HG02610 (cell line): ENCODE measurements around the gene GPX4.

Experiments used
- ATAC-seq: cut with Tn5 transposase; IDR thresholded peaks from one replicate; pipeline ENCODE4 v1.9.1; 2021; ENCODE audit warnings: mild to moderate bottlenecking, moderate library complexity; ENCODE audit not compliant: unreplicated experiment

GPX4 gene

GRCh38 chr19:1084024-1084868 lies 19.5 kb upstream of the GPX4 start:
- ATAC-seq = no peak

- ATAC-seq = no peak
Observed at GRCh38 chr19:1085053-1085658, 18.6 kb upstream of the GPX4 start.

GRCh38 chr19:1085676-1086442 lies 17.9 kb upstream of the GPX4 start:
- ATAC-seq = no peak

- no peak for ATAC-seq
Observed at GRCh38 chr19:1086613-1087012, 17.2 kb upstream of the GPX4 start.

GRCh38 chr19:1087813-1088415 lies 15.9 kb upstream of the GPX4 start:
- ATAC-seq = no peak

GRCh38 chr19:1088416-1089010 lies 15.3 kb upstream of the GPX4 start:
- ATAC-seq = no peak

GRCh38 chr19:1089126-1089771 lies 14.5 kb upstream of the GPX4 start:
- no peak for ATAC-seq

GRCh38 chr19:1089891-1090290 lies 13.9 kb upstream of the GPX4 start:
- ATAC-seq = no peak

- ATAC-seq = no peak
Observed at GRCh38 chr19:1090731-1091543, 12.9 kb upstream of the GPX4 start.

GRCh38 chr19:1091544-1092175 lies 12.1 kb upstream of the GPX4 start:
- ATAC-seq = no peak

GRCh38 chr19:1093330-1093729 lies 10.5 kb upstream of the GPX4 start:
- ATAC-seq = no peak

- no peak for ATAC-seq
Observed at GRCh38 chr19:1093811-1094553, 9.8 kb upstream of the GPX4 start.

- ATAC-seq = no peak
Observed at GRCh38 chr19:1094655-1094977, 9.2 kb upstream of the GPX4 start.

GRCh38 chr19:1094978-1095701 lies 8.7 kb upstream of the GPX4 start, which contains the start of gene POLR2E:
POLR2E (minus strand) TSS chr19:1095375; CDS start chr19:1095315, 60 bp downstream.
- peak; percentile 63 for ATAC-seq

GRCh38 chr19:1097810-1098176 lies 6.0 kb upstream of the GPX4 start:
- ATAC-seq = no peak

- no peak for ATAC-seq
Observed at GRCh38 chr19:1098177-1099051, 5.4 kb upstream of the GPX4 start.

- ATAC-seq = no peak
Observed at GRCh38 chr19:1101337-1101698, 2.5 kb upstream of the GPX4 start.
